BJ (cell line): ENCODE results near the gene KBTBD3. TPM values are rescaled to one million over a fixed set of nuclear protein-coding genes. Genes with fewer than 3 reads are reported as not detected.

Experiments
- CTCF ChIA-PET: fragments of 350-600 bp; formaldehyde crosslinking; extraction: SDS; loops from one replicate; lab custom pipeline; 2021; ENCODE audit warnings: antibody characterized with exemption, inconsistent platforms; lab: Yijun Ruan, JAX
- POLR2A ChIA-PET: fragments of 300-600 bp; sonication (Branson Sonifier 250); formaldehyde crosslinking; extraction: SDS; loops from one replicate; lab custom pipeline; 2021; ENCODE audit warnings: antibody characterized with exemption; lab: Charles Lee
- DNase-seq: peaks from one replicate; pipeline ENCODE4 v3.0.0-alpha.2; 2011; ENCODE audit warnings: low read depth
- H3K27me3 ChIP-seq: 2 replicates; pipeline ENCODE4 v1.6.0; 2011; ENCODE audit warnings: low read length; ENCODE audit not compliant: control insufficient read depth, insufficient read depth
- H3K36me3 ChIP-seq: 2 replicates; pipeline ENCODE4 v1.5.1; 2011; ENCODE audit warnings: low read length; ENCODE audit not compliant: control insufficient read depth, insufficient read depth
- H3K4me3 ChIP-seq: 2 replicates; pipeline ENCODE4 v1.5.1; 2011; ENCODE audit warnings: low read depth, mild to moderate bottlenecking, control low read depth, low read length
- CTCF ChIP-seq: IDR thresholded peaks from 2 replicates; pipeline ENCODE4 v1.5.1; 2011; ENCODE audit warnings: low read depth, mild to moderate bottlenecking, control low read depth, inconsistent platforms, low read length, moderate library complexity; ENCODE audit not compliant: insufficient read depth
- polyA plus RNA-seq: library from polyadenylated mRNA; depleted of rRNA; stranded (reverse); fragments of >200 nt; gene quantifications from 2 replicates; pipeline ENCODE4 v1.2.3, GENCODE V29; 2011

Gene KBTBD3
- polyA plus RNA-seq, 1 experiment = 1.2 TPM

- Histone ChIP-seq H3K27me3 (no peaks in the 10 kb centered on the region), H3K4me3 (no peak overlapping the region), H3K36me3 (no peaks in the 10 kb centered on the region)
- CTCF ChIA-PET = no interaction called here
- no peak for DNase-seq
- TF ChIP-seq CTCF = no peak
- POLR2A ChIA-PET = interaction anchor here (0.6 kb wide), 1 partner anchor 1385 kb away, joined by 4 read pairs; the partner anchor contains the start of gene CWF19L2
Measured at GRCh38 chr11:106072804-106073203, 4.3 kb downstream of the KBTBD3 start.

GRCh38 chr11:106070606-106071005 lies 6.5 kb downstream of the KBTBD3 start:
- no peak for DNase-seq
- TF ChIP-seq CTCF = no peak
- ChIA-PET POLR2A (no interaction called here), CTCF (no interaction called here)
- Histone ChIP-seq H3K4me3 (no peak overlapping the region), H3K36me3 (no peaks in the 10 kb centered on the region), H3K27me3 (no peaks in the 10 kb centered on the region)

- ChIA-PET CTCF (no interaction called here), POLR2A (no interaction called here)
- no peaks in the 10 kb centered on the region for H3K36me3 ChIP-seq
- no peaks in the 10 kb centered on the region for H3K27me3 ChIP-seq
- no peak overlapping the region for H3K4me3 ChIP-seq
- no peak for TF ChIP-seq CTCF
- no peak for DNase-seq
Measured at GRCh38 chr11:106063009-106063408, 14.1 kb downstream of the KBTBD3 start.

- H3K36me3 ChIP-seq = no peaks in the 10 kb centered on the region
- CTCF ChIA-PET = interaction anchor here (1.5 kb wide), 1 partner anchor 15 kb away, joined by 4 read pairs; the partner anchor contains the start of genes AASDHPPT and KBTBD3
- H3K4me3 ChIP-seq = no peak overlapping the region
- no peak for TF ChIP-seq CTCF
- POLR2A ChIA-PET = no interaction called here
- no peak for DNase-seq
- no peaks in the 10 kb centered on the region for H3K27me3 ChIP-seq
Measured at GRCh38 chr11:106061954-106062949, 14.9 kb downstream of the KBTBD3 start.

- DNase-seq = no peak
- Histone ChIP-seq H3K27me3 (no peaks in the 10 kb centered on the region), H3K36me3 (no peaks in the 10 kb centered on the region), H3K4me3 (no peak overlapping the region)
- no peak for TF ChIP-seq CTCF
- POLR2A ChIA-PET = no interaction called here
- CTCF ChIA-PET = interaction anchor here (1.5 kb wide), 1 partner anchor 16 kb away, joined by 4 read pairs; the partner anchor contains the start of genes AASDHPPT and KBTBD3
Measured at GRCh38 chr11:106061249-106061784, 15.8 kb downstream of the KBTBD3 start.
